Neural crest cell (in vitro differentiated cells): ENCODE results near the gene DBI. TPM values are rescaled to one million over a fixed set of nuclear protein-coding genes. Genes with fewer than 3 reads are reported as not detected.

ENCODE experiments used
- DNase-seq: peaks from one replicate; pipeline ENCODE4 v3.0.0; 2021; ENCODE audit warnings: low read depth, mixed read lengths, low spot score
- H3K27ac Mint-ChIP-seq: one replicate; pipeline ENCODE4 v1.8.0; 2021; ENCODE audit warnings: mild to moderate bottlenecking, mixed read lengths; ENCODE audit not compliant: unreplicated experiment
- H3K27me3 Mint-ChIP-seq: 2 replicates; pipeline ENCODE4 v1.8.0; 2021; ENCODE audit warnings: low read depth, mild to moderate bottlenecking, mixed read lengths
- H3K36me3 Mint-ChIP-seq: 2 replicates; pipeline ENCODE4 v1.8.0; 2021; ENCODE audit warnings: low read depth, mild to moderate bottlenecking, mixed read lengths
- H3K4me1 Mint-ChIP-seq: 2 replicates; pipeline ENCODE4 v1.8.0; 2021; ENCODE audit warnings: mixed read lengths
- H3K4me3 Mint-ChIP-seq: one replicate; pipeline ENCODE4 v1.8.0; 2021; ENCODE audit warnings: mild to moderate bottlenecking, mixed read lengths
- H3K9me3 Mint-ChIP-seq: 2 replicates; pipeline ENCODE4 v1.8.0; 2021; ENCODE audit warnings: mixed read lengths
- CTCF ChIP-seq: fragments of 200-600 bp; sonication (generic); conservative IDR thresholded peaks from 2 replicates; pipeline ENCODE4 v1.5.0; 2021; ENCODE audit warnings: antibody characterized with exemption, mild to moderate bottlenecking
- total RNA-seq: library from RNA; stranded (reverse); gene quantifications from 2 replicates; pipeline ENCODE4 v1.2.1, GENCODE V29; 2021

Gene DBI
- total RNA-seq, 1 donor from 2014 or later, result 222 TPM

- Mint-ChIP-seq H3K4me3 (no peak overlapping the region), H3K36me3 (peaks cover 6% of the 10 kb centered on the region), H3K4me1 (peaks cover 10% of the 10 kb centered on the region), H3K27me3 (no peaks in the 10 kb centered on the region), H3K27ac (peak overlapping the region; percentile 15), H3K9me3 (peaks cover 6% of the 10 kb centered on the region)
- no peak for DNase-seq
- TF ChIP-seq CTCF, result no peak
Observed at GRCh38 chr2:119419803-119420508, 53.2 kb downstream of the DBI start.

DNA sequence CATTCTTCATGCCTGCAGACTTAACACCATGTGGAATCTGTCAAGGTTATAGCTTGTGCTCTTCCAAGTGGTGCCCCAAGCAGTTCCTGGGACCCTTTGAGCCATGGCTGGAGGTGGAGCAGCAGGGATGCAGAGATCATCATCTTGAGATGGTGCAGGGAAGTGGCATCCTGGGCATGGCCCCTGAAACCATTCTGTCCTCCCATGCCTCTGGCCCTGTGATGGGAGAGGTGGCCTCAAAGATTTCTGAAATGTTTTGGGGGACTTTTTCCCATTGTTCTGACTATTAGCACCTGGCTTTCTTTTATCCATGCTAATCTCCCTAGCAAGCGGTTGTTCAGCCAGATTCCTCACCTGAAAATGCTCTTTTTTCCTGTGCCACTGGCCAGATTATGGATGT is 54.5 kb downstream of the DBI start:
- H3K36me3 Mint-ChIP-seq, result peaks cover 6% of the 10 kb centered on the region
- no peak overlapping the region for H3K27ac Mint-ChIP-seq
- H3K9me3 Mint-ChIP-seq, result peaks cover 6% of the 10 kb centered on the region
- no peak for DNase-seq
- H3K4me3 Mint-ChIP-seq, result no peak overlapping the region
- TF ChIP-seq CTCF, result no peak
- peaks cover 20% of the 10 kb centered on the region for H3K4me1 Mint-ChIP-seq
- no peaks in the 10 kb centered on the region for H3K27me3 Mint-ChIP-seq

DNA sequence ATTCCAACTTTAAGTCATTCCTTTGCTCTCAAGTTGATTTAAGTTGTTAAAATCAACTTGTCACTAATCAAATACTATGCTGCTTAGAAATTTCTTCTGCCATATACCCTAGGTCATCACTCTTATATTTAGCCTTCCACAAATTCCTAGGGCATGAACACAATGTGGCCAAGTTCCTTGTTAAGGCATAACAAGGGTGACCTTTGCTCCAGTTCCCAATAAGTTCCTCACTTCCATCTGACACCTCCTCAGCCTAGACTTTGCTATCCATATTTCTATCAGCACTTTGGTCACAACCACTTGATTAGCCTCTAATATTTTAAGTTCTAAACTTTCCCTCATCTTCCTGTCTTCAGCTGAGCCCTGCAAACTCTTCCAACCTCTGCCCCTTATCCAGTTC is 55.0 kb downstream of the DBI start:
- Mint-ChIP-seq H3K4me3 (no peak overlapping the region), H3K9me3 (peaks cover 6% of the 10 kb centered on the region), H3K4me1 (peaks cover 24% of the 10 kb centered on the region), H3K27me3 (peaks cover 2% of the 10 kb centered on the region), H3K27ac (no peak overlapping the region), H3K36me3 (peaks cover 6% of the 10 kb centered on the region)
- no peak for TF ChIP-seq CTCF
- DNase-seq, result no peak

Other genes with a start within 250 kb of the DBI start
- 0.14 TPM in 1 of 2 replicates, not detected in the other for gene C1QL2, start 208.2 kb upstream of the DBI start, total RNA-seq
- 0.73 and 0.77 TPM in 2 replicates for gene STEAP3, start 143.1 kb upstream of the DBI start, total RNA-seq
- 10.6 and 11.6 TPM in 2 replicates for gene C2orf76, start 143 bp upstream of the DBI start, total RNA-seq
- gene TMEM37, start 64.9 kb downstream of the DBI start, total RNA-seq, result 4.7 and 5.3 TPM in 2 replicates
- not detected in 2 replicates for gene SCTR, start 157.5 kb downstream of the DBI start, total RNA-seq
- 2.0 and 3.0 TPM in 2 replicates for gene CFAP221, start 177.5 kb downstream of the DBI start, total RNA-seq